HepG2 (cell line): ENCODE measurements around the gene RFX7. TPM values are rescaled to one million over a fixed set of nuclear protein-coding genes. Genes with fewer than 3 reads are reported as not detected.

ENCODE experiments used
- ATAC-seq: fragments of 200-7000 bp; cut with Tn5 transposase; 3 replicates; pipeline ENCODE4 v1.9.1; 2020; ENCODE audit warnings: mild to moderate bottlenecking, moderate library complexity
- BruUV-seq: library from RNA; stranded (reverse); fragments of 400-500 nt; replicated peaks from 2 replicates; lab custom pipeline; 2021; lab: Mats Ljungman, UMichigan
- CTCF ChIA-PET: fragments of 300-600 bp; formaldehyde crosslinking; extraction: SDS; loops from one replicate; lab custom pipeline; 2021; ENCODE audit warnings: low total read pairs, inconsistent platforms, low intra/inter-chr PET ratio; lab: Yijun Ruan, JAX
- POLR2A ChIA-PET: fragments of 350-600 bp; sonication (Branson Sonifier 250); formaldehyde crosslinking; loops from one replicate; lab custom pipeline; 2020; ENCODE audit warnings: antibody characterized with exemption, inconsistent platforms; lab: Yijun Ruan, JAX
- DNase-seq: peaks from one replicate; pipeline ENCODE4 v3.0.0-alpha.2; 2015; ENCODE audit warnings: low spot score
- FAIRE-seq: peaks from 3 replicates; lab custom pipeline; 2011; peaks lifted over from hg19 to GRCh38; lab: Jason Lieb, UNC
- H2AFZ ChIP-seq: one replicate; pipeline ENCODE4 v1.6.1; 2011; ENCODE audit warnings: low read length, inconsistent platforms
- H3K27ac ChIP-seq: fragments of 300-600 bp; 3 replicates; pipeline ENCODE4 v1.8.0; 2011; ENCODE audit warnings: mixed run types, mild to moderate bottlenecking, mixed read lengths, low read length, inconsistent platforms; ENCODE audit not compliant: insufficient read depth; ENCODE audit errors: extremely low read length
- H3K27me3 ChIP-seq, 2 experiments: fragments of 200-600 bp in 1 of 2; 2 replicates in 1 of 2; 3 replicates in 1 of 2; pipeline versions ENCODE4 v1.6.0 to v1.8.0; 2011; ENCODE audit warnings: low read length in 2 of 2, mild to moderate bottlenecking in 2 of 2, moderate library complexity in 2 of 2, inconsistent platforms in 1 of 2; ENCODE audit not compliant: insufficient read depth in 2 of 2, control insufficient read depth in 1 of 2
- H3K36me3 ChIP-seq, 2 experiments: fragments of 200-600 bp in 1 of 2; replicated peaks in 1 of 2; 2 replicates in 1 of 2; 3 replicates in 1 of 2; pipeline versions ENCODE4 v1.5.1 to v1.8.0; 2011; ENCODE audit warnings: low read length in 2 of 2, inconsistent platforms in 1 of 2; ENCODE audit not compliant: insufficient read depth in 2 of 2, control insufficient read depth in 1 of 2
- H3K4me1 ChIP-seq: 2 replicates; pipeline ENCODE4 v1.5.1; 2012; ENCODE audit warnings: low read length, inconsistent platforms; ENCODE audit not compliant: insufficient read depth
- H3K4me2 ChIP-seq: 2 replicates; pipeline ENCODE4 v1.6.0; 2011; ENCODE audit warnings: low read depth, low read length, inconsistent platforms
- H3K4me3 ChIP-seq, 3 experiments: fragments of 200-600 bp in 1 of 3; sonication (generic), shearing (Covaris generic) in 1 of 3; replicated peaks in 1 of 3; 2 replicates each; pipeline ENCODE4 v1.5.1; 2011 to 2016; ENCODE audit warnings: low read length in 3 of 3, inconsistent platforms in 2 of 3, low read depth in 2 of 3, mild to moderate bottlenecking in 2 of 3, control low read depth in 1 of 3, mixed read lengths in 1 of 3; ENCODE audit not compliant: insufficient read depth in 1 of 3
- H3K79me2 ChIP-seq: one replicate; pipeline ENCODE4 v1.6.1; 2011; ENCODE audit warnings: low read length, inconsistent platforms; ENCODE audit not compliant: insufficient read depth
- H3K9ac ChIP-seq: 2 replicates; pipeline ENCODE4 v1.6.0; 2011; ENCODE audit warnings: mild to moderate bottlenecking, low read depth, low read length, inconsistent platforms; ENCODE audit not compliant: insufficient read depth
- H3K9me3 ChIP-seq: 2 replicates; pipeline ENCODE4 v1.5.1; 2012; ENCODE audit warnings: mild to moderate bottlenecking, low read length
- H4K20me1 ChIP-seq: 2 replicates; pipeline ENCODE4 v1.6.0; 2011; ENCODE audit warnings: inconsistent platforms, mild to moderate bottlenecking, low read length, moderate library complexity; ENCODE audit not compliant: insufficient read depth
- MIER3 ChIP-seq: IDR thresholded peaks from 2 replicates; pipeline ENCODE4 v1.6.1; 2016; ENCODE audit warnings: missing compliant biosample characterization, borderline replicate concordance
- NR3C1 ChIP-seq: sonication (generic); formaldehyde crosslinking; IDR thresholded peaks from 2 replicates; pipeline ENCODE4 v1.4.0; 2020; ENCODE audit warnings: missing genetic modification reagents
- TRIM24 ChIP-seq: sonication (generic); formaldehyde crosslinking; IDR thresholded peaks from 2 replicates; pipeline ENCODE4 v1.8.0; 2022; ENCODE audit warnings: mild to moderate bottlenecking, missing genetic modification reagents
- YEATS4 ChIP-seq: sonication (generic); formaldehyde crosslinking; IDR thresholded peaks from 2 replicates; pipeline ENCODE4 v1.4.0; 2020; ENCODE audit warnings: missing genetic modification reagents, borderline replicate concordance
- ZFP1 ChIP-seq: IDR thresholded peaks from 2 replicates; pipeline ENCODE4 v1.6.1; 2016
- WGBS: methylation state at CpG from one replicate; pipeline ENCODE4 v1.1.6; 2017; ENCODE audit warnings: low lambda C conversion rate; 5-methylcytosine and 5-hydroxymethylcytosine counted together
- in situ Hi-C: cut with HindIII; loops from 2 replicates; pipeline ENCODE4 v1.10.0; 2017; ENCODE audit warnings: low pct_unique_long_range_greater_than_20kb; ENCODE audit not compliant: extremely low pct_ligation_motif_present
- intact Hi-C: fragments of 100-400 bp; cut with micrococcal nuclease; formaldehyde crosslinking; loops from one replicate; pipeline ENCODE4 v1.10.0; 2022; ENCODE audit not compliant: unreplicated experiment
- polyA plus RNA-seq, 8 experiments: library from polyadenylated mRNA; depleted of rRNA in 3 of 8; stranded (reverse) in 7 of 8; unstranded in 1 of 8; fragments of >200 nt; fragmentation: Illumina TruSeq in 4 of 8; extraction: Trizol in 4 of 8; gene quantifications; 2 replicates each; pipeline versions ENCODE4 v1.2.1 to v1.2.3, GENCODE V29; 2011 to 2016; ENCODE audit warnings: low read depth in 4 of 8, missing spikeins in 1 of 8, mixed read lengths in 1 of 8; ENCODE audit not compliant: insufficient read depth in 1 of 8
- total RNA-seq, 5 experiments: library from RNA; depleted of rRNA; stranded (reverse); fragments of >200 nt; fragmentation: Illumina TruSeq; extraction: Trizol; gene quantifications; 2 replicates each; pipeline ENCODE4 v1.2.3, GENCODE V29; 2016; ENCODE audit warnings: low read depth in 1 of 5
- TF ChIP-seq, protein P1 (sequence below): sonication (generic); formaldehyde crosslinking; IDR thresholded peaks from 2 replicates; pipeline ENCODE4 v1.5.0; 2020; ENCODE audit warnings: mild to moderate bottlenecking, missing genetic modification reagents
- TF ChIP-seq, protein P2 (sequence below), 2 experiments: sonication (generic) in 1 of 2; formaldehyde crosslinking in 1 of 2; IDR thresholded peaks; 2 replicates each; pipeline versions ENCODE4 v1.4.0 to v1.6.1; 2016 to 2020; ENCODE audit warnings: borderline replicate concordance in 1 of 2, low read depth in 1 of 2, mild to moderate bottlenecking in 1 of 2, missing genetic modification reagents in 1 of 2

The RFX7 gene
- total and polyA plus RNA-seq, 2 of the 13 experiments (the other 11 are each of a cell fraction or from before 2014, with no cell fraction given): 8.5 to 10.4 TPM

DNA sequence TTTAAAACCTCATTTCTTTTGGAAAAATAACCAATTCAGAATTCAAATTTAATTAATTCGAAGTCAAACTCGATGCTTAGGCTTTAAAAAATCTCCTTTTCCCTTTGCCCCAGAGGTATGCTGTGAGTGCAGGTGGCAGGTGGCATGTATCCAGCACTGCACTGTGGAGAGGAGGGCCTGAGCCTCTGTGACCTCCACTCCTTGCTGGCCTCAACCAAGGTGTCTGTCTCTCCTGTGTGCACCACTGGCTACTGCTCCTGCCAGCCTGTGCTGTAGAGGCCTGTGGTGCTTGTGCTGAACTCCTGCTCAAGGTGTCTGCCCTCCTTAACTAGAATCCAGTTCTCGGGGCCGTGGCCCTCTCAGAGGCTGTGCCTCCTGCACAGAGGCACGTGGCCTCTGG is 194.1 kb downstream of the RFX7 start:
- H3K4me2 ChIP-seq: no peak overlapping the region
- no peaks in the 10 kb centered on the region for H3K36me3 ChIP-seq
- H3K27me3 ChIP-seq: no peaks in the 10 kb centered on the region
- in situ Hi-C loops (no loop called here), intact Hi-C loops (no loop called here)
- ChIA-PET CTCF (no interaction called here), POLR2A (no interaction called here)
- no peak for DNase-seq
- BruUV-seq: no TSS peak
- 65% methylated on average over 2 of the region's 5 CpGs for WGBS
- H3K9ac ChIP-seq: no peak overlapping the region
- no peak overlapping the region for H3K4me3 ChIP-seq
- H3K27ac ChIP-seq: no peak overlapping the region
- no peak for FAIRE-seq
- no peak for TF ChIP-seq TRIM24 (CRISPR knock-in tag)
- TF ChIP-seq, protein P1, sequence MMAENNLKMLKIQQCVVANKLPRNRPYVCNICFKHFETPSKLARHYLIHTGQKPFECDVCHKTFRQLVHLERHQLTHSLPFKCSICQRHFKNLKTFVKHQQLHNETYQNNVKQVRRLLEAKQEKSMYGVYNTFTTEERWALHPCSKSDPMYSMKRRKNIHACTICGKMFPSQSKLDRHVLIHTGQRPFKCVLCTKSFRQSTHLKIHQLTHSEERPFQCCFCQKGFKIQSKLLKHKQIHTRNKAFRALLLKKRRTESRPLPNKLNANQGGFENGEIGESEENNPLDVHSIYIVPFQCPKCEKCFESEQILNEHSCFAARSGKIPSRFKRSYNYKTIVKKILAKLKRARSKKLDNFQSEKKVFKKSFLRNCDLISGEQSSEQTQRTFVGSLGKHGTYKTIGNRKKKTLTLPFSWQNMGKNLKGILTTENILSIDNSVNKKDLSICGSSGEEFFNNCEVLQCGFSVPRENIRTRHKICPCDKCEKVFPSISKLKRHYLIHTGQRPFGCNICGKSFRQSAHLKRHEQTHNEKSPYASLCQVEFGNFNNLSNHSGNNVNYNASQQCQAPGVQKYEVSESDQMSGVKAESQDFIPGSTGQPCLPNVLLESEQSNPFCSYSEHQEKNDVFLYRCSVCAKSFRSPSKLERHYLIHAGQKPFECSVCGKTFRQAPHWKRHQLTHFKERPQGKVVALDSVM (CRISPR knock-in tag): peak; percentile 68; the same call in 1 of the 2 replicates
- H2AFZ ChIP-seq: no peak overlapping the region
- ATAC-seq: no peak
- no peaks in the 10 kb centered on the region for H3K9me3 ChIP-seq
- no peaks in the 10 kb centered on the region for H3K4me1 ChIP-seq
- no peaks in the 10 kb centered on the region for H4K20me1 ChIP-seq
- H3K79me2 ChIP-seq: no peaks in the 10 kb centered on the region

DNA sequence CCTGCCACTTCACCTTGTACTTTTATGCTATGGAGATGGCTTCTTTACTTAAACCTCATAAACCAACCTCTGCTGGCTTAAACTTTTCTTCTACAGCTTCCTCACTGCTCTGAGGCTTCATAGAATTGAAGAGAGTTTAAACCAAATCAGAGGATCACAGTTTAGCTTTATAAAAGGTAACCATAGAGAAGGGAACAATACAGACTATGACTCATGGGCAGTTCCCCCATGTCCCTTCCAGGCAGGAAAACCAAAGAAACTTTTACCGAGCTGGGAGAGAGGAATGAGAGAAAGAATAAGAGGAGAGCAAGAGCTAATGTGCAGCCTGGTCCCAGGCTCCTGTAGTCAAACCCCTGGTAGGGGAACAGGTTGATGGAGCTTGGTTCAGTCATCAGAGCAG is 196.3 kb downstream of the RFX7 start:
- no peak for DNase-seq
- intact Hi-C loops (no loop called here), in situ Hi-C loops (no loop called here)
- Histone ChIP-seq H3K27me3 (no peaks in the 10 kb centered on the region), H3K27ac (no peak overlapping the region), H3K9ac (no peak overlapping the region), H3K4me1 (peaks cover 19% of the 10 kb centered on the region), H2AFZ (no peak overlapping the region), H3K79me2 (no peaks in the 10 kb centered on the region), H3K36me3 (no peaks in the 10 kb centered on the region), H4K20me1 (no peaks in the 10 kb centered on the region), H3K4me3 (no peak overlapping the region), H3K4me2 (no peak overlapping the region), H3K9me3 (no peaks in the 10 kb centered on the region)
- TF ChIP-seq, protein P2, sequence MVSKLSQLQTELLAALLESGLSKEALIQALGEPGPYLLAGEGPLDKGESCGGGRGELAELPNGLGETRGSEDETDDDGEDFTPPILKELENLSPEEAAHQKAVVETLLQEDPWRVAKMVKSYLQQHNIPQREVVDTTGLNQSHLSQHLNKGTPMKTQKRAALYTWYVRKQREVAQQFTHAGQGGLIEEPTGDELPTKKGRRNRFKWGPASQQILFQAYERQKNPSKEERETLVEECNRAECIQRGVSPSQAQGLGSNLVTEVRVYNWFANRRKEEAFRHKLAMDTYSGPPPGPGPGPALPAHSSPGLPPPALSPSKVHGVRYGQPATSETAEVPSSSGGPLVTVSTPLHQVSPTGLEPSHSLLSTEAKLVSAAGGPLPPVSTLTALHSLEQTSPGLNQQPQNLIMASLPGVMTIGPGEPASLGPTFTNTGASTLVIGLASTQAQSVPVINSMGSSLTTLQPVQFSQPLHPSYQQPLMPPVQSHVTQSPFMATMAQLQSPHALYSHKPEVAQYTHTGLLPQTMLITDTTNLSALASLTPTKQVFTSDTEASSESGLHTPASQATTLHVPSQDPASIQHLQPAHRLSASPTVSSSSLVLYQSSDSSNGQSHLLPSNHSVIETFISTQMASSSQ (IDR thresholded peaks at IDR 0.05; ENCODE audit: low read depth): no peak
- TF ChIP-seq, protein P2 (CRISPR knock-in tag; IDR thresholded peaks at IDR 0.05; ENCODE audit: borderline replicate concordance): no peak
- TF ChIP-seq YEATS4 (CRISPR knock-in tag): no peak
- no peak for TF ChIP-seq MIER3 (CRISPR knock-in tag)
- TF ChIP-seq ZFP1: no peak
- no peak for TF ChIP-seq NR3C1
- FAIRE-seq: no peak
- ChIA-PET POLR2A (no interaction called here), CTCF (no interaction called here)
- 80% methylated on average over 1 of the region's 1 CpG for WGBS
- BruUV-seq: no TSS peak
- no peak for ATAC-seq
